ENCODE measurements around the gene GRM4. TPM values are rescaled to one million over a fixed set of nuclear protein-coding genes. Genes with fewer than 3 reads are reported as not detected.

Gene GRM4
- total RNA-seq, 4 donors from 2014 or later, result not detected

DNA sequence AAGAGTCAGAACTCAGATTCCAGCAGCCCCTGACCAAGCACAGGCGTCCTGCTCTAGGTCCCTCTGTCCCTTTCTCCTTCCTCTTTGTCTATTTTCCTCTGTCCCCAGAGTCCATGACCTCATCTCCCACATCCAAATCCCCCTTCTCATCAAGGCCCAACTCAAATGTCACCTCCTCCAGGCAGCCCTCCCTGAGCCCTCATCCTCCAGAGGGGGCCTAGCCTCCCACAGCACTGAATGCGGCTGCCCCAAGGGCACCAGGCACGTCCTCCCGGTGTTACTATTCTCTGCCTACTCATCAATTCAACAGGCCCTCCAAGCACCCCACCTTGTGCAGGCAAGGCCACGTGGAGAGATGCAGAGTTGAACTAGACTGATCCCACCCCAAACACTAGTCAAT, 49.7 kb downstream of the GRM4 start:
- TF ChIP-seq, protein P1, sequence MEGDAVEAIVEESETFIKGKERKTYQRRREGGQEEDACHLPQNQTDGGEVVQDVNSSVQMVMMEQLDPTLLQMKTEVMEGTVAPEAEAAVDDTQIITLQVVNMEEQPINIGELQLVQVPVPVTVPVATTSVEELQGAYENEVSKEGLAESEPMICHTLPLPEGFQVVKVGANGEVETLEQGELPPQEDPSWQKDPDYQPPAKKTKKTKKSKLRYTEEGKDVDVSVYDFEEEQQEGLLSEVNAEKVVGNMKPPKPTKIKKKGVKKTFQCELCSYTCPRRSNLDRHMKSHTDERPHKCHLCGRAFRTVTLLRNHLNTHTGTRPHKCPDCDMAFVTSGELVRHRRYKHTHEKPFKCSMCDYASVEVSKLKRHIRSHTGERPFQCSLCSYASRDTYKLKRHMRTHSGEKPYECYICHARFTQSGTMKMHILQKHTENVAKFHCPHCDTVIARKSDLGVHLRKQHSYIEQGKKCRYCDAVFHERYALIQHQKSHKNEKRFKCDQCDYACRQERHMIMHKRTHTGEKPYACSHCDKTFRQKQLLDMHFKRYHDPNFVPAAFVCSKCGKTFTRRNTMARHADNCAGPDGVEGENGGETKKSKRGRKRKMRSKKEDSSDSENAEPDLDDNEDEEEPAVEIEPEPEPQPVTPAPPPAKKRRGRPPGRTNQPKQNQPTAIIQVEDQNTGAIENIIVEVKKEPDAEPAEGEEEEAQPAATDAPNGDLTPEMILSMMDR (IDR thresholded peaks at IDR 0.05; ENCODE audit: low read depth), result no peak

DNA sequence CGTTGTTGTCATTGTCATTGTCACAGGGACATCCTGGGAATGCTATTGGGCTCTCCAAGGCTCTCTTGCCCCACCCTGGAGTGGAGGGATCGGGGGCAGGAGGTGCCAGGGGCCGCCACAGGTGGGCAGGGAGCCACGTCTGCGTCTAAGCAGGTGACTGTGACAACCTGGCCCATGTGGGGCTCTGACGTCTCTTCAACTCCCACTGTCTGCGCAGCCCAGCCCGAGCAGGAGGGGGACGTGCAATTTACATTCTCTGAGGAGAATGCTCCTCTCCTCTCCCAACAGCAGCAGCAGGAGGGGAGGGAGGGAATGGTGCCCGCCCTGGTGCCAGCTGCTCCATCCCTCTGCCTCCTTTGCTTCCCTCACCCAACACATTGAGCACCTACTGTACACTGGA, 50.1 kb downstream of the GRM4 start:
- TF ChIP-seq, protein P1 (IDR thresholded peaks at IDR 0.05; ENCODE audit: low read depth), result no peak

DNA sequence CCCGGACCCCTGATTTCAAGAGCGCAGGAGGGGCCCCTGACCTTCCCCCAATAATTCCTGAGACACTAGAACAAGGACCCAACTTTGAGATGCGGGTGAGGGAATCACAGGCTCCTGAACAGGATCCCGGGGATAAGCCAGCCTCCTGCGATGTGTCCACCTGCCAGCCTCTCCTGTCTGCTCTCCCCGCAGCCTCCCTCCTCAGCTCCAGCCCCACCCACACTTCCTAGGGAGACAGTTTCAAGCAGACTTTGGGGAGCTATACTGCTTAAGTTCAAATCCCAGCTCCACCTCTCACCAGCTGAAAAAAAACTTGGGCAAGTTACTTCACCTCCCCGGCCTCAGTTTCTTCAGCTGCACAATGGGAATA, 50.8 kb downstream of the GRM4 start:
- TF ChIP-seq, protein P1 (IDR thresholded peaks at IDR 0.05; ENCODE audit: low read depth), result no peak

GRCh38 chr6:34094474-34095135, 51.3 kb downstream of the GRM4 start:
- TF ChIP-seq, protein P1 (IDR thresholded peaks at IDR 0.05; ENCODE audit: low read depth), result no peak

DNA sequence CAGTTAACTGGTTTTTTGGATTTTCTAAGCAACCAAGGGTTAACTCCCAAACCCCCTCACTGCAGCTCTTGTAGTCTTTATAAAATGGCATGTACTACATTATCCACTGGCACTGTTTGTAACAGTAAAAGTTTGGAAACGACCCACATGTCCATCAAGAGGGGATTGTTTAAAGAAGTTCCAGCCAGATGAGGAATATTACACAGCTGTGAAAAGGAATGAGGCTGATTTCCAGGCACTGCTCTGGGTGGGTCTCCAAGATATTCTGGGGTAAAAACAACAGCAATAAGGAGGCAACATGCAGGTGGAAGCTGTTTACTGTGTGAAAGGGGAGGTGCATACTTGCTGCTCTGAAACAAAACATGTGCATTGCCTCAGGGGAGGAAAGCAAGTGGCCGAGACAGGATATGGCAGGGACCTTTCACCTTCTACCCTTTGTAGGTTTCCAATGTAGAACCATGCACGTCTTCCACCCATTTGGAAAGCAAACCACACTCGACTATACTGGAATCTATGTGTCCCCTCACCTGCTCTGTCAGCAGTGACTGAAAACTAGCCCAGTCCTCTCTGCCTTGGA, 51.9 kb downstream of the GRM4 start:
- TF ChIP-seq, protein P1 (IDR thresholded peaks at IDR 0.05; ENCODE audit: low read depth), result no peak

- TF ChIP-seq, protein P1 (IDR thresholded peaks at IDR 0.05; ENCODE audit: low read depth), result no peak
Observed at GRCh38 chr6:34093206-34093605, 52.7 kb downstream of the GRM4 start.

DNA sequence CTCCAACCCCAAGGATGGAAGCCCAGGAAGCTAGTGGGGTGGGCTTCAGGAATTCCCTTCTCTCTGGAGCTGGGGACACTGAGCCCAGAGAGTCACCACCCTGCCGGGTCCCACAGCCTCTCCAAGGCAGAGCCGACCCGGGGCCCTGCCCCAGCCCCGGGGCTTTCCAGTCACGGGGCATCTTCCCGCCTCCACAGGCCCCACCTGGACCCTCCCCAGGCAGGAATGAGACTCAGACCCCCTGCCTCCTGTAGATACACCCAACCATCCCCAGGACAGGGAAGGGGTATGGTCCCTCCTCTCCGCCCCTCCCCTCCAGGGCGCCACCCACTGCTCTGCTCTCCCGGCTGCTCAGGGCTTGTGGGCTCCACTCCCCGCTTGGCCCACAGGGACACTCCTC, 53.3 kb downstream of the GRM4 start:
- TF ChIP-seq, protein P1 (IDR thresholded peaks at IDR 0.05; ENCODE audit: low read depth), result no peak
